ENCODE data around the gene DICER1. TPM values are rescaled to one million over a fixed set of nuclear protein-coding genes. Genes with fewer than 3 reads are reported as not detected.

Gene DICER1
- total RNA-seq, 1 experiment from 2014 or later, result 32.7 TPM

- Histone ChIP-seq H3K27me3 (ENCODE audit: control insufficient read depth, insufficient read depth, low read length) (no peaks in the 10 kb centered on the region), H3K4me3 (ENCODE audit: low read depth in 2 of 2, low read length in 2 of 2) (no peak overlapping the region), H3K36me3 (ENCODE audit: control insufficient read depth, insufficient read depth, low read length) (no peaks in the 10 kb centered on the region), H3K9me3 (ENCODE audit: control insufficient read depth, insufficient read depth, low read depth, low read length) (no peaks in the 10 kb centered on the region), H3K4me1 (ENCODE audit: control insufficient read depth, insufficient read depth, low read length) (no peaks in the 10 kb centered on the region), H3K27ac (ENCODE audit: low read length) (no peak overlapping the region)
- no peak for DNase-seq (ENCODE audit: low read depth, low spot score)
- ATAC-seq, result no peak
- ChIA-PET POLR2A (no interaction called here), CTCF (no interaction called here)
- in situ Hi-C loops (cut with HindIII; ENCODE audit: low pct_unique_long_range_greater_than_20kb, low sequenced_read_pairs), result no loop called here
- intact Hi-C loops (cut with micrococcal nuclease; ENCODE audit: unreplicated experiment), result no loop called here
- BruUV-seq (replicated peaks), result no TSS peak
- no peak for TF ChIP-seq CTCF (IDR thresholded peaks at IDR 0.05)
- TF ChIP-seq POLR2AphosphoS5 (IDR thresholded peaks at IDR 0.05; ENCODE audit: low read depth, low read length), result no peak
- no peak for TF ChIP-seq TCF7L2 (IDR thresholded peaks at IDR 0.05; ENCODE audit: low read depth, low read length)
- no peak for TF ChIP-seq REST (IDR thresholded peaks at IDR 0.05; ENCODE audit: insufficient read depth in 1 of 2, low read depth in 2 of 2, low read length in 1 of 2)
- no peak for TF ChIP-seq SIN3A (IDR thresholded peaks at IDR 0.05; ENCODE audit: borderline replicate concordance, insufficient read depth, low read depth, low read length)
These were observed 112.7 kb downstream of the DICER1 start for GRCh38 chr14:95044463-95045105.

GRCh38 chr14:95043732-95044462, 113.4 kb downstream of the DICER1 start:
- Histone ChIP-seq H3K27ac (ENCODE audit: low read length) (no peak overlapping the region), H3K4me1 (ENCODE audit: control insufficient read depth, insufficient read depth, low read length) (no peaks in the 10 kb centered on the region), H3K4me3 (ENCODE audit: low read depth in 2 of 2, low read length in 2 of 2) (no peak overlapping the region), H3K36me3 (ENCODE audit: control insufficient read depth, insufficient read depth, low read length) (no peaks in the 10 kb centered on the region), H3K27me3 (ENCODE audit: control insufficient read depth, insufficient read depth, low read length) (no peaks in the 10 kb centered on the region), H3K9me3 (ENCODE audit: control insufficient read depth, insufficient read depth, low read depth, low read length) (no peaks in the 10 kb centered on the region)
- TF ChIP-seq TCF7L2 (IDR thresholded peaks at IDR 0.05; ENCODE audit: low read depth, low read length) (no peak), SIN3A (IDR thresholded peaks at IDR 0.05; ENCODE audit: borderline replicate concordance, insufficient read depth, low read depth, low read length) (no peak), CTCF (IDR thresholded peaks at IDR 0.05) (no peak), POLR2AphosphoS5 (IDR thresholded peaks at IDR 0.05; ENCODE audit: low read depth, low read length) (no peak), REST (IDR thresholded peaks at IDR 0.05; ENCODE audit: insufficient read depth in 1 of 2, low read depth in 2 of 2, low read length in 1 of 2) (no peak)
- ATAC-seq, result no peak
- no TSS peak for BruUV-seq (replicated peaks)
- no peak for DNase-seq (ENCODE audit: low read depth, low spot score)
- POLR2A ChIA-PET, result no interaction called here
- CTCF ChIA-PET, result no interaction called here
- intact Hi-C loops (cut with micrococcal nuclease; ENCODE audit: unreplicated experiment) (no loop called here), in situ Hi-C loops (cut with HindIII; ENCODE audit: low pct_unique_long_range_greater_than_20kb, low sequenced_read_pairs) (no loop called here)
